GM19397 (cell line): ENCODE measurements around the gene CPLANE2.
"Not testable (repeated sequence)": the region's sequence is repeated elsewhere in the genome, so short reads cannot be mapped to it uniquely, and the experiment has no call there.

Experiments used
- ATAC-seq: cut with Tn5 transposase; IDR thresholded peaks from one replicate; pipeline ENCODE4 v1.9.1; 2021; ENCODE audit warnings: mild to moderate bottlenecking, moderate library complexity; ENCODE audit not compliant: unreplicated experiment

CPLANE2 gene

DNA sequence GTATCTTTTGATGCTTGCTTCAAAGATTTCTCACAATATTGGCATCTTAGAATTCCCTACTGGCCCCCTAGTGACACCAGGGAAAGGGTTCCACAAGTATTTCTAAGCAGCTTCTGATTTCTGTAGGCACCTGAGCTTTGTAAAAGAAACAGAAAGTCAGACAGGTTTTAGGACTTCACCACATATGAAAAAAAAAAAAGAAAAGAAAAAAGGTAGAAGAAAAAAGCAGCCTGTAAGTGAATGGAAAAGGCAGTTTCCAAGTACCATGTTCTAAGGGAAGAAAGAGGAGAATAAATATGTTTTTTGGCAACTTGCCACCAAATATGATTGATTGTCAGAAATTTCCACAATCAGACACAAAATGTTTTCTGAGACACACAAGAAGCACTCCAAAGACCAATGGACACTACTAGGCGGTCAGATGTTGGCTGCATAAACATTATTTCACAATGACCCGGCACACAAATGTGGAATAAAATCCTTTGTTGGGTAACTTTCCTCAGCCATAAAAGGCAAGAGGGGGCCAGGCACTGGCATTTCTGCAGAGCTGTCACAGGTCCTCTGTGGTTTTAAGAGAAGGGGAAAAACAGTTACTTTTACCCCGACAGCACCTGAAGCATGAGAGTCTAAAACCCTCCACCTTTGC lies 12.7 kb upstream of the CPLANE2 start:
- no peak for ATAC-seq

DNA sequence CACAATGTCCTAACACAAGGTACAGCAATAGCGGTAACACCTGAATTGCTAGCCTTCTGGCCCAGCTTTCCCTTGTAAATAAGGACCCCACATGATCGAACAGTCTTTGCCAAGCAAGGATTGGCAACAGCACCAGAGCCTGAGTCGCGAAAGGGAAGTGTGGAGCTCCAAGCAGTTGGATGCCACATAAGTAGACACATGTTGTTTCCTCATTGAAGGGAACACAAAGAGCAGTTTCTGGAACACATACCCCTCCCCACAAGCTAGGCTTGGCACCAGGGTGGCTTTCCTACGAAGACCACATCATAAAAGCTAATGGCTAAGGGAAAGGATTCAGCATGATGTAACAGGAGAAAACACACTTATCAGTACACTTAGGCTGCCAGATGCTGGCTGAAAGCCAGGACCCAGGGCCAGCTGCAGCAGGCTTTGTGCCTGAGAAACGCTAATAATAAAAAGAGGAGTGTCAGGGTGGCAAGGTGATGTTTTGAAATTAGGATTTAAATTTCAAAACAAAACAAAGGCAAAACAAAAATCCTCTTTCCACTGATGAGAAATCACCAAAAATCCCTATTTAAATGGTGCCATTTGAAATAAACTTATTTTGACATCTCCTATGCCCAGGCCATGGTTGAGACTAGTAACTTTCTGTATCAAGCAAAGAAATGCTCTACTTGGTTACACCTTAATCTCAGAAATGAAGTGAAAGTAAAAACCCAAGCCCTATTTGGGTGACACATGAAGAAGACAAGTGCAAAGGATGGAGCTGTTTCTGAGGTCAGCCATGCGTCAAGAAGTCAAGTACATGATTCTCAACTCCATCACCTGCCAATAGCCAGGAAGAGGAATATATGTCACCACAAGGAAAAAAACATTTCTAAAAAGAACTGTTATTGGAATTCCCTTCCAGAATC lies 11.9 kb upstream of the CPLANE2 start:
- ATAC-seq: no peak

DNA sequence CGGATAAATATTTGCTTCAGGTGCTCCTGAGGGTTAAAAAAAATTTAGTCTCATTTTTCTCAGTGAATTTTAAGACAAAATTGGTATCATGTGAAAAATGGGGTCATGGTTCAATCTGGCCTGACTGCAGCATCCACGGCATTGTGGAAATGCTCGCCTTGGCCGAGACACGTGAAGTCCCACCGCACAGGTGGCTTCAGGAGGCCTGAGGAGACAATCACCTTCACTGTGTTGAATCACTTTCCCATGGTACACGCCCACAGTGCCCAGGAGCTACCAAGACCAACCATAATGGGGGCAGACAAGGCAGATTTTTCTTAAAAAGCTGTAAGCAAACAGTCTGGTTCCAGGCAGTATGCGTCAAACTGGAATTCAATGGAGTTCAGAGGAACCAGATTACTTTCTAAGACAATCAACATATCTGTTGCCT lies 11.0 kb upstream of the CPLANE2 start:
- no peak for ATAC-seq

DNA sequence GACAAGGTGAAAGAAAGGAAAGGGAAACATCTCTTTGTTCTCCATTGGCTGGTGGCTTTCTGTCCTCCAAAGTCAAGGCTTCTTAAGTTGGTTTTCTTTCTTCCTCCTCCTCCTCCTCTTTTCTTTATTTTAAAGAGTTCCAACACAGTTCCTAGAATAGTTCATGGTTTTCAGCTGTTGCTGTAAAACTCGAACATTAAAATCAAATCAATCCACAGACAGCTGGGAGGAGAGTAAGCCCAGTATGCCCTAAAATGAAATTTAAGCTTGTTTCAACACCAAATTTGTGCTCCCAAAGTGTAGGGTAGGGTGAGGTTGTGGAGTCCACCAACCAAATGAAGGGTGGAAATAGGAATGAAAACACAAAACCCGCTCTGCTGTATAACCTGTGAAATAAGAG lies 10.5 kb upstream of the CPLANE2 start:
- ATAC-seq: no peak

GRCh38 chr1:16246961-16247360 lies 10.0 kb upstream of the CPLANE2 start:
- ATAC-seq: no peak

DNA sequence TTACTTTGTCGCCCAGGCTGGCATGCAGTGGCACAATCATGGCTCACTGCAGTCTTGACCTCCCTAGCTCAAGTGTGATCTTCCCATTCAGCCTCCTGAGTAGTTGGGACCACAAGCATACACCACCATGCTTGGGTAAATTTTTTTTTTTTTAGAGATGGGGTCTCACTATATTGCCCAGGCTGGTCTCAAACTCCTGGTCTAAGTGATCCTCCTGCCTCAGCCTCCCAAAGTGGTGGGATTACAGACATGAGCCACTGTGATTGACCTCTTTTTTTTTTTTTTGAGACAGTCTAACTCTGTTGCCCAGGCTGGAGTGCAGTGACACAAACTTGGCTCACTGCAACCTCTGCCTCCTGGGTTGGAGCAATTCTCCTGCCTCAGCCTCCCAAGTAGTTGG lies 9.3 kb upstream of the CPLANE2 start:
- ATAC-seq: not testable (repeated sequence)

GRCh38 chr1:16245476-16246196 lies 8.7 kb upstream of the CPLANE2 start:
- ATAC-seq: no peak

DNA sequence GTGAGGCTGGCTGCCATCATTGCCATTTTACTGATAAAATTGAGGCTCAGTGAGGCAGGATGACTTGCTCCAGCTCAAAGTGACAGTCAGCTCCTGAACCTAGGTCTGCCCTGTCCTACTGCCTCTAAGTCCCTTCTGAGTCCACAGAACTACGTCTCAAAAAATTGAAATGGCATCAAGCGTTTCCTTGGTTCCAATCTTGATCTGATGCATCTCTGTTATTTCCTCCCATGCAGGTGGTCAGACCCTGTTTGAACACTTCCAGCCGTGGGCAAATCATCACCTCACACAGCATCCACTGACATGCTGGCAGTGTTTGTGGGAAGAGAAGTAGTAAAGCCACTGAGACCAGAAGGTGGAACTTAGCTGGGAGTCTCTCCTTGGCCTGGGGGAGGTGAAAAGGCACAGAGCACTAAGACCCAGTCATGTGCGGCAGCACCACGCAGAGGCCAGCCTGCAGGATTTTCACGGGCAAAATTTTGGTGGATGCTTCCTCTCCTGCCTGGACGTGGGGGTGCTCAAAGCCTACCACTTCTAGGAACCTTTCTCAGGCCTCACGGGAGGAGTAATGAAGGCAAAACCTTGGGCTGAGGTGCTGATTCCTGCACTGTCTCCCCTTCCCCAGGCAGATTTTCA lies 7.8 kb upstream of the CPLANE2 start:
- ATAC-seq: no peak

DNA sequence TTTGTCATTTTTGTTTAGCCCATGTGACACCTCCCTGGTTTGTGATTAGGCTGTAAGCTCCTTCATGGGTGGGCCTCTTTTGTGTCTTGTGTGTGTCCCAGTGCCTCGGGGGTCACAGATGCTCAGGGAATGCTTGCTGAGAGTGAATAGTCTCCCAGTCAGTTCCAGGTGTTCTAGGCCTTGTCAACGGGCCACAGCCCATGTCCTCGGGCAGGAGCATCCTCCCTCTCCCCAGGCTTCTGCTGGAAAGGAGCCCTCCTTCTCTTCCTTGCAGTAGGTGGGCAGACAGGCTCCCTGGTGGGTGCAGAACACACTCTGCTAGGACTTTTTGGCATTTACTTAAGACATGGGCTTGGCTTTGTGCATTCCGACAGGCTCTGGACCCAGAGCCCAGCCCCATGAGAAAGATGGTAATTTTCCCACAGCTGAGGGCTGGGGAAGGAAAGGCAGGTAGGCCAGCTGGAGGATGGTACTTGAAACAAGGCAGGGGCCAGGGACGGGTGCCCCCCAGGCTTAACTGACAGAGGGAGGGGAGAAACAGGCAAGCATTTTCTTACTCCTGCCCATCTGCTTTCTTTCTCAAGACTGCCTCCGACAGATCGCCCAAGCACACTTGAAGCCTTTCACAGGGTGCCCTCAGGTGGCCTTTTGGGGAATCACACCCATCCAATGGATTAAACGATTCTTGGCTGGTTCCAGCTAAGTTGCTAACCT lies 7.1 kb upstream of the CPLANE2 start:
- ATAC-seq: no peak

DNA sequence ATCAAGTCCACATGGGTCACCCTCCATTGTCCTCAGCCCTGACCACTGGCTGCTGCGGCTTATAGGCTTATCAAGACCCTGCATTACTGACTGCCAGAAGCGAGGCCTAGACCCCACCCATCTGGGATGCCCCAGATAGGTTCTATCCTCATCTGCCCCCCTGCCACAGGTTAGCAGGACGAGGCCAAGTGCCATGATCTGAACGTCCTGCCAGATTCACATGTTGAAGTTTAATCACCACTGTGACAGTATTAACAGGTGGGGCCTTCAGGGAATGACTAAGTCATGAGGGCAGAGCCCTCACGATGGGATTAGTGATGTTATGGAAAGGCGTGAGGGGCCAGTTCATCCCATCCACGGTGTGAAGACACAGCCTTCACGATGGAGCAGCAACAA lies 6.2 kb upstream of the CPLANE2 start:
- ATAC-seq: no peak

DNA sequence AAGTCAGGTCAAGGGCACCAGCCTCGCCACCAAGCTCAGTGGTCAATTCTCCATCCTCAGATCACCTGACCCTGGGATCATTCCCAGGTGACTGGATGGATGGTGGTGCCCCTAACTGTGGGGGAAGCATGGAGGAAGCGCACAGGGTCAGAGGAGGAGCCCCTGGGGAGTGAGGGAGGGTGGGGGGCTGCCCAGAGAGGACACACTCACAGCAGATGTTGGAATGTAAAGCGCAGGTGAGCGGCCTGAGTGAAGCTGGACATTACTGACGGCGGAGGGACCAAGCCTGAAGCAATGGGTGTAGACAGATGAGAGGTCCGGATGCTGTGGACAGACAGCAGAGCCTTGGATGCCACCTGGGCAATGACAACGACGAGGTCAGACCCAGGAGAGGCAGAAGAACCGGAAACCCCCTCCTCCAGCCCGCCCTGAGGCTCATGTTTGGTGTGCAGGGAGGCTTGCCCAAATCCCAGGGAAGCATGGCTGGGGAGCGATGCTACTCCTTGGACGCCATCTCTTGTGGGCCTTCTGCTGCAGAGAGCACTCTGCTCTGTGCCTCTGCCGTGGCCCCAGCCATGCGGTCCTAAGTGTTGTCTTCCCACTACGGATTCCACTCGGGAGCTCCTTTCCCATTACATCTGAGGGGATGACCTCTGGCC lies 5.7 kb upstream of the CPLANE2 start:
- no peak for ATAC-seq

DNA sequence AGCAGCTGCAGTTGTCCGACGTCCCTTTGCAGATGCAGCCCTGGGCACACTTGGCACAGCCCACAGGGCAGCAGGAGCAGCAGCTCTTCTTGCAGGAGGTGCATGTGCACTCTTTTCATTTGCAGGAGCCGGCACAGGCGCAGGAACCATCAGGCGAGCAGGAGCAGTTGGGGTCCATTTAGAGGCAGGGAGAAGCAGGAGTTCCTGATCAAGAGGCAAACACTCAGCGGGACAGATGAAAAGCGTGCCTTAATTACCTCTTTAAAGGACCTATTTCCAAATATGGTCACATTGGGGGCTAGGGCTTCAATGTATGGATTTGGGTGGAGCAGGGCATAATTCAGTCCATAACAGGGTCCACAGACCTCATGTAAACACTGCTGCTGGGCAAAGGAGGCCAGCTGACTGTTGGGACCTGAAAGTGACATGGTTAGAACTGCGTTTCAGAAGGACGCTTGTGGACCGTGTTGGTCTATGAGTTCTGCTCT lies 4.3 kb upstream of the CPLANE2 start:
- no peak for ATAC-seq

DNA sequence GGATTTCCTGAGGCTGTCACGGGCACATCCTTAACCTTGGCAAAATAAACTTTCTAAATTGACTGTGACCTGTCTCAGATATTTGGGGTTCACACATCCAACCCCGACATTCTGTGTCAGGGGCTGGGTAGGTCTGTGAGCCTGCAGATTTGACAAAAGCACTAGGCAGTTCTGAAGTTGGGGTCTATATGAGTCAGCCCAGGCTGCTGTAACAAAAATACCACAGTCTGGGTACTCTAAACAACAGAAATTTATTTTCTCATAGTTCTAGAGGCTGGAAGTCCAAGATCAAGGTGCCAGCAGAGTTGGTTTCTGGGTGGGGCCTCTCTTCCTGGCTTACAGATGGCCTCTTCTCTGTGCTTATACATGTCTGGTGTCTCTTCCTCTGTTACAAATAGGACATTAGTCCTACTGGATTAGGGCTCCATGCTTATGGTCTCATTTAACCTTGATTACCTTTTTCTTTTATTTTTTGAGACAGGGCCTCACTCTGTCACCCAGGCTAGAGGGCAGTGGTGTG lies 3.0 kb upstream of the CPLANE2 start:
- ATAC-seq: no peak

DNA sequence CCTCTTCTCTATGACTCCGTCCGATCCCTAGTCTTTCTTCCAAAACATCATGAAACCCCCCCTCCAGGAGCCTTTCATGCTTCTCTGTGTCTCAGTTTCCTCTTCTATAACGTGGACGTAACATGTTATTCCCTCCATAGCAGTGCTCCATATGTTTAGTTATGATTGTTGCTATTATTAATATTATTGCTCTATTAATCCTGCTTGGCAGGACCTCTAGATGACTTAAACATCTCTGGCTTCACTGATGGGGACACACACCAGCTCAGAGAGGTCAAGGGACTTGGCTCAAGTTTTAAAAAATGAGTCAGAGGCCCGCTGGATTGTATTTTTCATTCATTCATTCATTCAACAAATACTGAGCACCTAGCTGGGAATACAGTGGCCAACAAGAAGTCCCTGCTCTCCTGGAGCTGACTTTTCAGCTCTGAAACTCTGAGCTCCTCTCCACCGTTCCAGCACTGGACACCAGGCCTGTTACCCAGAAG lies 404 bp upstream of the CPLANE2 start:
- no peak for ATAC-seq

GRCh38 chr1:16235944-16236510 lies 956 bp downstream of the CPLANE2 start:
- peak; percentile 39 for ATAC-seq

DNA sequence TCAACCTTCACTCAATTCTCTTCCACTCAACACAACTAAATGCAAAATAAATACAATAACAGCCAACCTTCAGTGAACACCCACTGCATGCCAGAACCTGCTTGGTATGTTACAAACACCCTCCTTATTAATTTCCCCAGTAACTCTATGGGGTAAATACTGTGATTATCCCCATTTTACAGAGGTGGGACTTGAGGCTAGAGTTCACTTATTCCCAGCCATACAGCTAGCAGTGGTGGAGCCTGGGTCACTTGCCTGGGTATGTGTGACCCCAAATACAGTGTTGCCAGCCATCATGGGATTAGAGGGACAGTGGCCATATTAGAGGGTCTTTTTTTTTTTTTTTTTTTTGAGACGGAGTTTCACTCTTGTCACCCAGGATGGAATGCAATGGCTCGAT lies 1.6 kb downstream of the CPLANE2 start:
- no peak for ATAC-seq

DNA sequence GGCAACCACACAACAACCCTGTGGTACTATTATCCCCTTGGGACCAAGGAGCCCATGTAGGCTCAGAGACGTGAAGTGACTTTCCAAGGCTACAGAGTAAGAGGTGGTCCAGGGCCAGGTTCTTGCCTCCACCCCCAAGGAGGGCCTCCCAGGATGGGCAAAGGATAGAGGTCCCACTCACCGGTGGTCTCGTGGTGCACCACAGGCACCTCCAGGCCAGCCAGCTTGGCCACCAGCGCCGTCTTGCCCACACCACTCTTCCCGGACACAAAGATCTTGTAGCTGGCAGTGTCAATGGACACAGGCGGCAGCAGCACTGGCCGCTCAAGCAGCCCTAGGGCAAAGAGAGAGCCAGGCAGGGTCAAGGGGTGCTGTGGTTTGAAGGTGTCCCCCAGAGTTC lies 3.6 kb downstream of the CPLANE2 start:
- ATAC-seq: no peak

GRCh38 chr1:16232316-16232710 lies 4.7 kb downstream of the CPLANE2 start:
- no peak for ATAC-seq
